Right atrium auricular region (tissue), 2 donors: ENCODE results near the gene TPSG1. TPM values are rescaled to one million over a fixed set of nuclear protein-coding genes. Genes with fewer than 3 reads are reported as not detected.
"Not testable (repeated sequence)": the region's sequence is repeated elsewhere in the genome, so short reads cannot be mapped to it uniquely, and the experiment has no call there.

ENCODE experiments used
- DNase-seq: peaks from one replicate; pipeline ENCODE4 v3.0.0-alpha.2; 2019; ENCODE audit warnings: low spot score
- H3K27ac ChIP-seq, 2 donors: fragments of 200-600 bp; sonication (generic); 1 replicate in 1 of 2; 2 replicates in 1 of 2; pipeline ENCODE4 v1.5.1; 2016 to 2019
- H3K27me3 ChIP-seq, 2 donors: fragments of 200-600 bp; sonication (generic); one replicate each; pipeline versions ENCODE4 v1.5.1 to v1.6.0; 2017 to 2019
- H3K36me3 ChIP-seq: fragments of 200-600 bp; sonication (generic); one replicate; pipeline ENCODE4 v1.5.1; 2016
- H3K4me1 ChIP-seq, 2 donors: fragments of 200-600 bp; sonication (generic); one replicate each; pipeline versions ENCODE4 v1.5.1 to v1.6.0; 2017 to 2019
- H3K4me3 ChIP-seq, 2 donors: fragments of 200-600 bp; sonication (generic); 1 replicate in 1 of 2; 2 replicates in 1 of 2; pipeline ENCODE4 v1.5.1; 2017 to 2019; ENCODE audit warnings: mild to moderate bottlenecking in 1 of 2, moderate library complexity in 1 of 2
- H3K9me3 ChIP-seq, 2 donors: fragments of 200-600 bp; sonication (generic); one replicate each; pipeline ENCODE4 v1.5.1; 2019
- total RNA-seq, 2 donors: library from RNA; depleted of rRNA; stranded (reverse); fragments of >200 nt; gene quantifications; one replicate each; pipeline ENCODE4 v1.1.0, GENCODE V29; 2016
- TF ChIP-seq, protein P1 (sequence below), 2 donors: fragments of 200-600 bp; sonication (generic); IDR thresholded peaks; one replicate each; pipeline ENCODE4 v1.5.1; 2019; ENCODE audit warnings: antibody characterized with exemption in 2 of 2

The TPSG1 gene
- total RNA-seq, 2 donors from 2014 or later: not detected

- not testable (repeated sequence) for H3K4me1 ChIP-seq, H3K9me3 ChIP-seq, DNase-seq, H3K36me3 ChIP-seq, H3K27ac ChIP-seq, H3K27me3 ChIP-seq, H3K4me3 ChIP-seq
These were observed 6.2 kb upstream of the TPSG1 start for GRCh38 chr16:1231301-1231700.

DNA sequence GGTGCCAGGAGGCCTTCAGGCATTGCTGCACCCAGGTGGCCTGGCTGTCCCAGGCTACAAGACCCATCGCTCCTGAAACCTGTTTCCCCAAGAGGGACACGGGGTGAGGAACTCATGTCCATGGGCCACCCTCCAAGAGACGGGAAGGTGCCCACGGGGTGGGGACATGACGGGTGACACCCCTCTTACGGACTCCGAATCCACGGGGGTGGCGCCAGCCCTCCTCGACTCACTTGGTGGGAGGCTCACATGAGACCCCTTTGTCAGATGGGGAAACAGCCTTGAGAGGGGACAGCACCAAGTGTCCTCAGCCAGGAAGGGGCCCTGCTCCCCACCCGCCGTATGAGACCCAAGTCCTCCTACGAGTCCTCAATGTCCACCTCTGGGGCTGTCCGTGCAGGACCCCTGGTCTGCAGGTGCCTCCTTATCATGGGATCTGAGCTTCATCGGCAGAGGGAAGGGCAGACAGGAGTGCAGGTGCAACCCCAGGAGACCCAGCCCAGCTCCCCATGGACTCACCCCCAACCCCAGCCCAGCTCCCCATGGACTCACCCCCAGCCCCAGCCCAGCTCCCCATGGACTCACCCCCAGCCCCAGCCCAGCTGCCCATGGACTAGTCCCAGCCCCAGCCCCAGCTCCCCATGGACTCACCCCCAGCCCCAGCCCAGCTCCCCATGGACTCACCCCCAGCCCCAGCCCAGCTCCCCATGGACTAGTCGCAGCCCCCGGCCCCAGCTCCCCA is 5.6 kb upstream of the TPSG1 start:
- not testable (repeated sequence) for H3K27me3 ChIP-seq, H3K4me1 ChIP-seq, H3K4me3 ChIP-seq, H3K36me3 ChIP-seq, DNase-seq, H3K27ac ChIP-seq, H3K9me3 ChIP-seq

- not testable (repeated sequence) for H3K27me3 ChIP-seq, H3K4me1 ChIP-seq, H3K36me3 ChIP-seq, H3K4me3 ChIP-seq, DNase-seq, H3K9me3 ChIP-seq, H3K27ac ChIP-seq
These were observed 5.0 kb upstream of the TPSG1 start, which contains the start of gene TPSB2 for GRCh38 chr16:1230084-1230470. Gene TPSB2 (minus strand): TSS chr16:1230184. CDS start chr16:1229951, 233 bp downstream.

GRCh38 chr16:1229476-1229875 is 4.4 kb upstream of the TPSG1 start:
- not testable (repeated sequence) for H3K9me3 ChIP-seq, H3K4me1 ChIP-seq, H3K27ac ChIP-seq, DNase-seq, H3K27me3 ChIP-seq, H3K36me3 ChIP-seq, H3K4me3 ChIP-seq

- DNase-seq, H3K36me3 ChIP-seq, H3K9me3 ChIP-seq, H3K4me1 ChIP-seq, H3K4me3 ChIP-seq, H3K27ac ChIP-seq, H3K27me3 ChIP-seq: not testable (repeated sequence)
These were observed 3.2 kb upstream of the TPSG1 start for GRCh38 chr16:1228227-1228626.

DNA sequence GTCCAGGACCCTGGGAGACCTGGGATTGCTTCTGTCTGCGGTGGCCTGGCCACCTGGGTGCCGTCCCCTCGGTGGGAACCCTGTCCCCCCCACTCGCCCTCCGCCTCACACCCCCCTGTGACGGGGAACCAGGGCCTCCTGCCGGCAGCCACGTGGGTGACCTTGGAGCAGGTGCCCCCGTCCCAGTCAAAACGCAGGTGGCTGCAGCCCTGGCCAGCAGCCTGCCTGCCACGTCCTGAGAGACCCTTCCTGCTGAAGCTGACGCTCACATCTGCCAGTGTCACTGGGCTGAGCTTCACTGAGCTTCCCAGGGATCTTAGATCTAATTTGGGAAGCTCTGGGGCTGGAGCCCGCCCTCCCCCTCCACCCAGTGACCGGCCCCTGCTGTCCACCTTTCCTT is 1.6 kb upstream of the TPSG1 start:
- H3K27ac ChIP-seq, H3K4me1 ChIP-seq, H3K4me3 ChIP-seq, DNase-seq, H3K36me3 ChIP-seq, H3K9me3 ChIP-seq, H3K27me3 ChIP-seq: not testable (repeated sequence)

DNA sequence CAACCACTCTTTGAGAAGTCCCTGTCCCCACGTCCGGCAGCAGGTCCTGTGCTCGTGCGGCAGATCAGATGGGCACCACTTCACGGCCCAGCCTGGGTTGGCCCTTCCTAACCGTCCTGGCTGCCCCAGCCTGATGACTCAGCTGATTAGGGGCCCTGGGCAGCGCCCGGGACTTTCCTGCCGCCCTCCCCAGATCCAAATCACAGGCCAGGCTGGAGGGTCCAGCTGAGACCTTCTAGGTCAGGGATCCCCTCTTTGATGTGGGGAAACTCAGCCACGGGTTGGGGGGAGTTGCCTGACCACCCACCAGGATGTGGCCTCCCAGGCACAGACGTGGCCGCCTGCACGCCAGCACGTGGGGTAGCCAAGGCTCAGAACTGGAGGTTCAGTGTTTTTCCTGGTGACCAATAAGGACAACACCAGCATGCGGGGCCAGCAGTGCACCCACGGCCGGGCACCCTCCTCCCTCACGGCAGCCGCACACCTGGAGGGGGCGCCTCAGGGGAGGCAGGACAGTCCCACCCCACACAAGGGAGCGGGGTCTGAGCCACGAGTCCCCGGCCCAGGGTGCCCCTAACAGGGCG is 752 bp upstream of the TPSG1 start:
- not testable (repeated sequence) for DNase-seq, H3K4me3 ChIP-seq, H3K27ac ChIP-seq, H3K4me1 ChIP-seq, H3K36me3 ChIP-seq, H3K27me3 ChIP-seq, H3K9me3 ChIP-seq

GRCh38 chr16:1224558-1224957 is 510 bp downstream of the TPSG1 start:
- Histone ChIP-seq H3K9me3 (no peaks in the 10 kb centered on the region), H3K4me1 (no peaks in the 10 kb centered on the region), H3K27ac (no peak overlapping the region), H3K36me3 (no peaks in the 10 kb centered on the region), H3K4me3 (no peak overlapping the region), H3K27me3 (no peaks in the 10 kb centered on the region)
- TF ChIP-seq, protein P1, sequence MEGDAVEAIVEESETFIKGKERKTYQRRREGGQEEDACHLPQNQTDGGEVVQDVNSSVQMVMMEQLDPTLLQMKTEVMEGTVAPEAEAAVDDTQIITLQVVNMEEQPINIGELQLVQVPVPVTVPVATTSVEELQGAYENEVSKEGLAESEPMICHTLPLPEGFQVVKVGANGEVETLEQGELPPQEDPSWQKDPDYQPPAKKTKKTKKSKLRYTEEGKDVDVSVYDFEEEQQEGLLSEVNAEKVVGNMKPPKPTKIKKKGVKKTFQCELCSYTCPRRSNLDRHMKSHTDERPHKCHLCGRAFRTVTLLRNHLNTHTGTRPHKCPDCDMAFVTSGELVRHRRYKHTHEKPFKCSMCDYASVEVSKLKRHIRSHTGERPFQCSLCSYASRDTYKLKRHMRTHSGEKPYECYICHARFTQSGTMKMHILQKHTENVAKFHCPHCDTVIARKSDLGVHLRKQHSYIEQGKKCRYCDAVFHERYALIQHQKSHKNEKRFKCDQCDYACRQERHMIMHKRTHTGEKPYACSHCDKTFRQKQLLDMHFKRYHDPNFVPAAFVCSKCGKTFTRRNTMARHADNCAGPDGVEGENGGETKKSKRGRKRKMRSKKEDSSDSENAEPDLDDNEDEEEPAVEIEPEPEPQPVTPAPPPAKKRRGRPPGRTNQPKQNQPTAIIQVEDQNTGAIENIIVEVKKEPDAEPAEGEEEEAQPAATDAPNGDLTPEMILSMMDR (IDR thresholded peaks at IDR 0.05): no peak
- no peak for DNase-seq

DNA sequence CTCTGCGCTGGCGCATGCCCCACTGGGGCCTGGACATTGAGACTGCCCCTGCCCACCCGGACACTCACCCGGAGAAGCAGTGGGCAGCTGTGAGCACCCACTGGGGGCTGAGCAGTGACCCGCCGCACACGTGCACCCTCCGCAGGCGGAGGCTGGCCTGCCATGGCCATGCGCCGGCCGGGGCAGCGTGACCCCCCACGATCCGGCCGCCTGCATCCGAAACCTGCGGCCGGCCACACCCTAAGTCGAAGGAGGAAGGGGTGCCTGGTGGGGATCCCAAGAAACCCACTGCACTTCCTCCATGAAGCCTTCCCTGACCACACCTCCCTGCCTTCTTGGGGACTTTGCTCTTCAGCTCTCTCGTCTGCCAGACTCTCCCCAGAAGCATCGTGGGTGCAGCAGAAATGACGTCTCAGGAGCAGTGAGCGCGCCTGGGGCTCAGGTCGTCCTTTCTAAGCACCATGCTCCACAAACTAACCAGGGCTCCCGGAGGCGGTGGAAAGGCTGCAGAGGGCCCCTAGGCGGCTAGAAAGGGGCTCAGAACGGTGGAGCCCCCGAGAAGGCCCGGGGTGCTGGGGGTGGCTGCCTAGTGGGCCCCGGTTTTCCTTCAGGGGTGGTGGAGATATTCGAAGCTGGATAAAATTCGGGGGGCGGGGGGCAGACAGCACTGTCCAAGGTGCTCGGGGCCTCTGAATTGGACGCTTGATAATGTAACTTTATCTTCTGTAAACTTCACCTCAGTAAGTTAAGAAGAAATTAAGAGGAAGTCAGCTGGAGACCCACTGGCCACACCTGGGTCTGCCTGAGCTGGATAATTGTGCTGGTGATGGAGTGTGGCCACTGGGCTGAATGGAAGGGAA is 1.5 kb downstream of the TPSG1 start:
- H3K27ac ChIP-seq: no peak overlapping the region
- H3K4me3 ChIP-seq: no peak overlapping the region
- H3K36me3 ChIP-seq: no peaks in the 10 kb centered on the region
- TF ChIP-seq, protein P1 (IDR thresholded peaks at IDR 0.05): no peak
- no peaks in the 10 kb centered on the region for H3K27me3 ChIP-seq
- no peaks in the 10 kb centered on the region for H3K4me1 ChIP-seq
- no peaks in the 10 kb centered on the region for H3K9me3 ChIP-seq
- no peak for DNase-seq
